Stimulated activated CD8-positive, alpha-beta memory T cell treated with anti-CD3 and anti-CD28 coated beads, Interleukin-7, amount 100 ng/mL, for 48 hours (primary cell): ENCODE measurements around the gene PXYLP1.

Experiments used
- DNase-seq, 2 donors: peaks; one replicate each; pipeline ENCODE4 v3.0.0-alpha.2; 2020; ENCODE audit warnings: low read depth in 1 of 2; ENCODE audit errors: extremely low read depth in 1 of 2

Gene PXYLP1

DNA sequence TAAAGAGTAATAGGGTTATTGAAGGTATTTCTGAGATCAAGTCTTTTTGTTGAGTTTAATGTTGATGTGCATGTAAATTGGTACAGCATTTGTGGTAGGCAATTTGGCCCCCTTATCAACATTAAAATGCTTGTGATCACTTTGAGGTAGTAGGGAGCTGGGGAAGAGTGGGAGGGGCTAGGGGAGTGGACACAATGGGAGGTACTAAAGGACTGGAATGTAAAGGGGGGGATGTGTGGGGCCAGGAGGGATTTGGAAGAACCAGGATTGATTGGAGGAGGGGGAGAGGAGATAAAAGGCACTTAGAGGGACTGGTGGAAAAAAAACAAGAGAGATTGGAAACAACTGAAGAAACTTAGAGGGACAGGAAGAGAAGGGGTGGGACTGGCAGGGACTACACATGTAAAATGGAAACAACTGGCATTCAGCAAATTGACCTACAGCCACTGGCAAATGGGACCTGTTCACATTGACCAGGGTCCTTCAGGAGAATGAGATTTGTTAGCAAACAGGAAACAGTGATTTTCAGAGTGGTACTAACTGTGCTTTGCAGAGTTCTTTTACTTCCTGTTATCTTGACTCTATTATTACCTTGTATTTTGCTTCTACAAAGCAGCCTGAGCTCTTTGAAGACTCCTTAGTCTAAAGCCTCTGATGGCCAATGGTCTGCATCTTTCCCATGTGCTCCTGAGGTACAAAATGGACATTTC lies 88.9 kb downstream of the PXYLP1 start:
- no peak for DNase-seq

DNA sequence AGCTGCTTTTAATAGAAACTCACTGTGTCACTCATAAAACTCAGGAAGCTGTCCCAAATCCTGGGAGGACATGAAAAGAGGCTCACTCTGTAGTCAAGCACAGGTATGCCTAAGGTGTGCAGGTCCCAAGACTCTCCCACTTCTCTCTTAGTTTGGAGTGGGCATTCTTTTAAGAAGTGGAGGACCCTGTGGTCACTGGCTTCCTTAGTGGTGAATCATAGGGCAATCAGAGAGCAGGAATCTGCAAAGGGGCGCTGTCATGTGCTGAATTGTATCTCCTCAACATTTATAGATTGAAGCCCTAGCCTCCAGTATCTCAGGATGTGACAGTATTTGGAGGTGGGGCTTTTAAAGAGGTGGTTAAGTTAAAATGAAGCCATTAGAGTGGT lies 89.5 kb downstream of the PXYLP1 start:
- no peak for DNase-seq

DNA sequence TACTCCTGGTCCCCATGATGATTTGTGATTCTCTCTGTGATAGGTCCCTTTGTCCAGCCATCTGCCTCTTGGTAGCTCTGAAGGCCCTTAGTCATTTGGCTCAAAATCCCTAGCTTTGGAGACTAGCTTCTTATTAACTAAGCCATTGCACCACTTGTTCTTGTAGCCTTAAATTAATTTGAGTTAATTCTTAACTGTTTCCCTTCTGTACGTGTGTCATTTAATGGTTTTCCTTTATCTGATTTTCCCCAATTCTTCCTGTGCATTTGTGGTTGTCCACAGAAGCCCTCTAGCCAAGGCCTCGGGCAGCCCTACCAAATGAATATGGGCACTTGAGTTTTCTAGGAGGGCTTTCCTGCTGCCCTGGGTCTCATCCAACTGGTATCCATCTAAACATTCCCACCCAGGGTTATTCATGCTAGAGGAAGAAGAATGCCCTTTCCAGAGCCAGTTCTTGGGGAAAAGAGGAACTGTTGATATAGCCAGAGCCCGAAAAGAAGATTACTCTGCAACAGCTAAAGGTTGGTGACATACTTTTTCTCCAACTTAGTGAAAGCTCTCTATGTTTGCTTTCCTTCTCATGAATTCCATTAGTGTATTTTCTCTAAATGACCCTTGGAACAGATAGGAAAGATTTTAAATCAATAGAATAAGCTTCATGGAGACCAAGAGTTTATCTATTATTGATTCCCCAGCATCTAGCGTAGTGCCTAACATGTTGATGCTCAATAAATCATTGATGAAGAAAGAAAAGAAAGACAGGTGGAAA lies 92.5 kb downstream of the PXYLP1 start:
- DNase-seq, result no peak

DNA sequence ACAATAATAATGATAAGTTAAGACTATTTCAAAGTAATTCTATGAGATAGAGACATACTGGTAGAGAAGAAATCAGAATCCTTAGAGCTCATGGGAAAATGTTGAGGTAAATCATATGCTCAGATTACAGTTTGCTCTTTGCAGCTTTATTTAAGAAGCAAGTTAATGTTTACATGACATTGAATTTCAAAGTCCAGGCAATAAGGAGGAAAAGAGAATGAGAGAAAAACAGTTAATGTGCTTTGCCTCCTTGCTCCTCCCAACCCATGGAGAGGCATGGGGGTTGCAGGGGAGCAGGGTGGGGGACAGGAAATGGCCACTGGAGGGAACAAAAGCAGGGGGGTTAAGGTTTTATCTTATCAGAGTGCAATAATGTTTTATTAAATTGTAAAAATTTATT lies 94.5 kb downstream of the PXYLP1 start:
- DNase-seq, result no peak

DNA sequence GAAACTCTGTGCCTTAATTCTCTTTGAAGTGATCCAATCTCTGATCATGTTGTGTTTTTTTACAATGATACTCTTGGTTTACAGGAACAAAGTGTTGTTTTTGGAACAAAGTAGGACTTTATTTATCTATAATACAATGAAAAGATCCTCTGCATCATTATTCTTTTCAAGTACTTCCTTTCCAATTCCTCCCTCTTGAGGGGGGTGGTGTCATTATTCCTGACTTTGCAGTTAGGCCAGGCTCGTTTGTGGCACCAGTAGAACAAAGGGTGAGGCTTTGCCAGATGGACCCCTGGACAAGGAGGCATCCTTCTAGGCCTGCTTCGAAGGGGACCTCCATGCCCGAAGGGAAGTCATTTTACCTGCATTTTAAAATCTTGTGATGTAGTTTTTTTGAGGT lies 95.0 kb downstream of the PXYLP1 start:
- DNase-seq, result no peak

DNA sequence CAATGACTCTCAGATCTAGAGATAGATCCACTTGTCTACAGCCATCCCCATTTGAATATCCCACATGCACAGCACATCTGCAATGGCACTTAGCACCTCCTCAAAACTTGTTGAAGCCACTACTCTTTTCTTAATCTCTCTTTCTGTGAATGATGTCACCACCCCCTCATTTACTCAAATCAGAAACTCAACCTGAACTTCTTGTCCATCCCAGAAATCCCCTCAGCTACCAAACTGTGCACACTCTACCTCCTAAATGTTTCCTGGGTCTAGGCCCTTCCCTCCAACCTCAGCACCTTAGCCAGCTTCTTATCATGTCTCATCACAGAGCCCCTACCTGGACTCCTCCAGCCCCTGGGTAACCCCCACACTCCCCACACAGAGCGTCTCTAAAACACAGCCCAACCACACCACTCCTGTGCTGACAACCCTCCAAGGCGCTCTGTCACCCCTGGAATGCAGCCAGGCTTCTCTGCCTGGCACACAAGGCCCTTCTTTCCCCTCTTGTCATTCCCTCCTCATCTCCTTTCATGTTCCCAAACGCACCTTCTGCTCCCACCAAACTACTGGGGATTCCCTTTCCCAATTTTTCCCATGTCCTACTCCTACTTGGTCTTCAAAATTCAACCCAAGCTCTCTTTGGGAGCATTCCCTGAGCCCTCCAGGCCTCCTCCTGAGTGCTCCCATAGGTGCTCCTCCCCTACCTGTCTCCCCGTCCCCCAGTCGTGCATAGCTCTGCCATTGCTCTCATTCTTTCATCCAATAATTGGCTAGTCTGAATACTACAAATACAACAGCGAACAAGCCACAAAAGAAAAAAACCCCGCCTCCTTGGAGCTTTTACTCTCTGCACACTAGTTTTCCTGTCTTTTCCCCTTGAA lies 96.9 kb downstream of the PXYLP1 start:
- no peak for DNase-seq

DNA sequence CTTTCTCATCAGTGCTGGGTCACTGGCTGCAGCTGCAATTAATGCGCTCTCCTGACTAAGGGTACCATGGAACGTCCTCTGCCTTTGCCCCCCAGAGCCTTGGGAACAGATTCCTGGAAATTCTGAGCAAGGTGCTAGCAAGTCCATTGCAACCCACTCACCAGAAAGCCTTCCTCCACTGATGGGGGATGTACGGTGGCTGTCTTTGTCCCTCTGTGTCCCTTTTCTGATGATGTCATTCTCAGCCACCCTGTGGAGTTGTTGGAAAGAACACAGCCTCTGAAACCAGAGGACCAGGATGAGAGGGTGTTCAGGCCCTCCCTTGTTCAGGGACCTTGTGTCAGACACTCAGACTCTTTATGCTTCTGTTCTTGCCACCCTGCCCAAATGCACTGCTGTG lies 98.6 kb downstream of the PXYLP1 start:
- no peak for DNase-seq

DNA sequence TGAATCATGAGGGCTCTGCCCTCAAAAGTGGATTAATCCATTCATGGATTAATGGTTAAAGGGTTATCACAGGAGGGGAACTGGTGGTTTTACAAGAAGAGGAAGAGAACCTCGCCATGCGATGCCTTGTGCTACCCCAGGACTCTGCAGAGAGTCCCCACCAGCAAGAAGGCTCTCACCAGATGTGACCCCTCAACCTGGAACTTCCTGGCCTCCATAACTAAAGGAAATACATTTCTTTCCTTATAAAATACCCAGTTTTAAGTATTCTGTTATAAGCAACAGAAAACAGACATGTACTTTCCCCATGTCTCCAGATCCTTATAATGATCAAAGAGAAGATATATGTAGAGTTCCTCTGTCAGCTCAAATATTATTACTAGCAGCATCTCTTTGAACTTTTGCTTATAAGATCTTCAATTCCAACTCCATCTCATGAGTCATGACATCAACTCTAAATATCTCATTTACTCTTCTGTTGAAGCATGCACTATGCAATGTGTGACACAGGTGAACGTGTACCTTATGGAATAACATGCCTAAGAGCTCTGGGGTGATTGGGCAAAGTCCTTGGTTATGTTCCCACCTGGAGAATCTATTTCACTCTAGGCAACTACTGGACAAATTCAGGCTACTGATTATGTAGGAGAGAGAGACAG lies 99.2 kb downstream of the PXYLP1 start:
- DNase-seq, result no peak

DNA sequence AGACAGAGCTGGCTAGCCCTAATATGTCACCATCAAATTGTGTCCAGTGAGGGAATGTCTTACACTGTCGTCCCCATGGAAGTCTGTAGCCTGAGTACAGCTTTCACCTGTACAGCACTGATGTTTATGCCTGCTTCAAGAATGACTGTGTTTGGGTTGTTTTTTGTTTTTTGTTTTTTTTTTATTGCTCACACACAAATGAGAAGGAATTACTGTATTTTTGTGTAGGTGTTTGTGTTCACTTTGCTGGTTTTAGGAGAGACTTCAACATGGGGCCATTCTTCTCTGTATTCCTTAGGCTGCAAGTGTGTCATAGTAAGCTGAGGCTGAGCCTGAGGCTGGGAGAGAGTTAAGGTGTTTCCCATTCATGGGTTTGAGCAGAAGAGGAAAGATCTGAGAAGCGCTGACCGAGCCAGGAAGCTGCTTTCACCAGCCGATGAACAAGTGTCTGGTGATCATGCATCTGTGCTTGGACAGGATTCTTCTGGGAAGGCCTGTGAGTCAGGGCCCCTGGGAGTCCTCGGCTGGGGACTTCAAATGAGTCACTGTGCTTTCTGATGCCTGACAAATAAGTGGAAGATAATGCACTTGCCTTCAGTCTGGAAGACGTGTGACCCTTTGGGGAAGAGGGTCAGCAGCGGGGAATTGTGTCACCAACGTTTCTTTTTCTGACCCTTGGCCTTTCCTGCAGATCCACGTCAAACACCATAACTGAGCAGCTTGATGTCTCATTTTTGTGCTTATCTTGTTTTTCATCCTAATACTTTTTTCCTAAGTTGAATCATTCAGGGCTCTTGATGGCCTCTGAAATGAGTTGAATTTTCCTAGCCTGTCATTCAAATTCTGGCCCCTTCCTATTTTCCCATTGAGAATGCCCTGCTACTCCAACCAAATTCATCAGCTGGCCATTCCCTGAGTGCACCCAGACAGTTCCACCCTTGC lies 100.0 kb downstream of the PXYLP1 start:
- peak in 1 of 2 donors; percentile 11 for DNase-seq

DNA sequence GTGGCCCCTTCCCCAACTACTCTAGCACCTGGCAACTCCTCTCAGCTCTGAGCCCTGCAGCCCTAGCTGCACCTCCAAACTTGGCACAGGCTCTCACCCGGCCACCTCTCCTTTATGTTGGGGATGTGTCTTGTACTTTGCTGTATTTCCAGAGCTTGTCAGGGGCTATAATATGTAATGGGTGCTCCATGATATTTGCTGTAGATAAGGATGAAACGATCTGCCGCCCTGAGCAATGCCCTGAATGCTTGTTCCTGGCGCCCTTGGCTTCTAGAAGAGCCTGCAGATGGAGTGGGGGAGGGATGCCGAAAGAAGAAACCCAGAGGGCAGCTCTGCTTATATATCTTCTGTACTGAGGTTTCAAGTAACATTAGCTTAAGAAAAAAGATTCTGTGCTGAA lies 100.8 kb downstream of the PXYLP1 start:
- DNase-seq, result no peak

DNA sequence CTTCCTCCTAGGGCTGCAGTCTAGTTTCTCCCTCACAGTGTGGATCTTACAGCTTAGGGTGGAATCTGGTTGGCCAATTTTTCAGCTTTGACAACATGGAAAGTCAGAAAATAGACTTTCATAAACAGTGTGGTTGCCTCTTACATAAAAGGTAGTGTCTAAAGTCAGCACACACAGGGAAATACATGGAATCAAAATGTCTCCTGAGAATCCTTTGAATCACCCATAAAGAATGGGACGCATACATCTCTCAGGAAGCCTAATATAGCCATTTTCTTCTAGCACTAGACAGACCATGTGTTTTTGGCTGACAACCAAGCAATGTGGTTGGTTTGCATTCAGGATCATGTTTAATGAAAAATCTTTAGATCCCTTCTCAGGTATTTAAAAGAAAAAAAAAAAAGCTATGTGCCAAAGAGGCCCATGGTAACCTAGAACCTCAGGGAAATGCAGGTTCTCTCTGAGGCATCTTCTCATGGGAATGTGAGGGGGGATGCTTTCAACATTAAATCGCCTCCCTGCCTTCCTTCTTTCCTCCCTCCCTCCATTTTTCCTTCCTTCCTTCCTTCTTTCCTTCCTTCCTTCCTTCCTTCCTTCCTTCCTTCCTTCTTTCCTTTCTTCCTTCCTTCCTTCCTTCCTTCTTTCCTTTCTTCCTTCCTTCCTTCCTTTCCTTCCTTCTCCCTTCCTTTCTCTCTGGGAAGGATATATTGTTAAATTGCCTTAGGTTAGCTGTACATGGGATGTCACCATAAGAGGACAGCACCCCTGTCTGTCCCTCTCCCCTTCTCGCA lies 102.4 kb downstream of the PXYLP1 start:
- DNase-seq, result no peak

DNA sequence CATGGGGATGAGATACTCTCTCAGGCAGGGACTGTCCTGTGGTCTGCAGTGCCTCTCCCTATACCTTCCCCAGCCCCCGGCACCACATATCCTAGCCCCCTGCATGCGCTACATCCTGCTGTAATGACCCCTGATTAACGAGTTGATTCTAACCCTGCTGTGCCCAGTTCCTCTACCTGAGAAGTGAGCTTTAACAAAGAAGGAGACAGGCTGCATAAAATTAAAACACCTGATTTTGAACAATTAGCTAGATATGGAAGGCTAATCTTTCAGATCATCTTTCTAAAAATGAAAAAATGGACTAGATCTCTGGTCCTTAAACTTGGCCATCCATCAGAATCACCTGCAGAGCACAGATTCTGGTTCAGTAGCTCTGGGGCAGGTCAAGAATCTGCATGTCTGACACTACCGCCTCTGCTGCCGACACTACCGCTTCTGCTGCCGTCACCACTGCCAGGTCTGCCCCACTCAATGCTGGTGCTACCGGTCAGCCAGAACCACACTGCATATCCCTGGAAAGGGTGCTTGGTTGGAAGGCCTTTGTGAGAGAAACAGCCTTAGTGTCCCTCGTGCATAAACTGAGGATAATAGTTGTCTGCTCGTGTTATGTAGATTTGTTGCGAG lies 103.1 kb downstream of the PXYLP1 start:
- DNase-seq, result no peak

DNA sequence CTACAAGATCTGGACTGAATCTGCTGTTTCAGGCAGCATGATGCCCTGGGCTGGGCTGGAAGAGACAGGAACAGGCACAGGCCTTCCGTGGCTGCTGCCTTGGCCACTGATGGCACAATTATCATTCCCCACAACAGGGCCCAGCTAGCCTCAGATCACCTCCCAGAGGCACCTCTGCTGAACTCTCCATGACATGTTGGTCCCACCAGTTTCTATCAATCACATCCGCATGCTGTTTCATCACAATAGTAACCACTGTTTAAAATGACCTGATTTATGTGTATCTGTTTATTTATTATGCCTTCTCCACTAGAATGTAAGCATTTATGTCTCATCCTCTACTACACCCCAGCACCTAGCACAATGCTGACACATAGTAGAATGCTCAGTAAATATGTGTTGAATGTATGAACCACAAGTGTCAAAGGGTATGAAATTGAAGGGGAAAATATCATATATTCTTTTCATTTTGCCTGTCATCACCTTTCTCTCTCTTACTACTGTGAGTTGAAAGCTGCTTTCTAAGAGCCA lies 104.0 kb downstream of the PXYLP1 start:
- no peak for DNase-seq

DNA sequence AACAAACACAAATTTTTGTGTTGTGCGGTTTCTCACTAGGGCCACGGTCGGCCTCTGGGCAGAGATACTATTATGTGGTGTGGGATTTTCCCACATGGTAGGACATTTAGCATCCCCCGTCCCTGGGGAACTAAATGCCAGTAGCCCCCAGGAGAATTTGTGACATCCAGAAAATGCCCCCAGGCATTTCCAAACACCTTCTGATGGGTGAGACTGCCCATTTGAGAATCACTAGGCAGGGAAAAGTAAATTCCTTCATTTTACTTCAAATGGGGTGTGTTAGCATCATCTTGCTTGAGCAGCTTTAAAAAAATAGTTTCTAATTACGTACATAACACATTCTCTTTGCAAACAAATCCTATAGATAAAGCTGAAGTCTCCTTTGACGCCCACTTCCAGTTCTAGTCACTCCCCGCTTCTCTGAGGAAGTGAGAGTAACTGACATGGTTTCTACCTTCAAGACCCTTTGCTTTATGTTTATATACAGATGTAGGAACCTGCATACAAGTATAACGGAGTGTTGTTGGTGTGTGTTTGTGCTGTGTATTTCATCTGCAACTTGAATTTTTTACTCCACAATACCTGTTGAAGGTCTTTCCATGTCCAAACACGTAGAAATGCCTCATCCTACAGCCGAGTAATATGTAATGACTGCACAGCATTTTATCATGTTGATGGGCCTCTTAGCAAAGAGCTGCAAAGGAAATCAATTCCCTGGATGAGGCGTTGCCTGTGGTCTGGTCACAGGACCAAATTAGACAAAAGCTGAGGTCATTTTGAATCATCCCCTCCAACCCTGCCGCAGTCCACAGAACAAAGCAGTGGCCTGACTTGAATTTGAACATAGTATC lies 105.3 kb downstream of the PXYLP1 start:
- no peak for DNase-seq

DNA sequence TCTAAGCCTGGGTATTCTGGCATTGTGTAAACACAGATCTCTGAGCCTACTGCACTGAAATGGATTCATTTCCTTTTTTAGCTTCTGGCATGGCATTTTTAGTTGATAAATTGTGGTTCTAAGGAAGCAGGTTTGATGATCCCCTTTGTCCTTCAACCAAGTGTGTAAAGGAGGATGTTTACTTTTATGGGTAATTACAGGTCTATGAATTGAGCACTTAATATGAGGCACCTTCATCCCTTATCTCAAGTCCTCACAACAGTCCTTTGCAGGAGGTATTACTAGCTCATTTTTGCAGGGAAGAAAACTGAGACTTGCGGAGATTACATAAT lies 105.9 kb downstream of the PXYLP1 start:
- no peak for DNase-seq

DNA sequence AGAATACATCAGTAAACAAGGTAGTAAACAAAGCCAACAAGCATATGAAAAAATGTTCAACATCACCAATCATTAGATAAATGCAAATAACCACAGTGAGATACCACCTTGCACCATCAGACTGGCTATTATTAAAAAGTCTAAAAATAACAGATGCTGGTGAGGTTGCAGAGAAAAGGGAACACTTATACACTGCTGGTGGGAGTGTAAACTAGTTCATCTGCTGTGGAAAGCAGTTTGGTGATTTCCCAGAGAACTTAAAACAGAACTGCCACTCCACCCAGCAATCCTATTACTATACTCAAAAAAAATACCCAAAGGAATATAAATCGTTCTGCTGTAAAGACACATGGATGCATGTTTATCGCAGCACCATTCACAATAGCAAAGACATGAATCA lies 106.4 kb downstream of the PXYLP1 start:
- no peak for DNase-seq

DNA sequence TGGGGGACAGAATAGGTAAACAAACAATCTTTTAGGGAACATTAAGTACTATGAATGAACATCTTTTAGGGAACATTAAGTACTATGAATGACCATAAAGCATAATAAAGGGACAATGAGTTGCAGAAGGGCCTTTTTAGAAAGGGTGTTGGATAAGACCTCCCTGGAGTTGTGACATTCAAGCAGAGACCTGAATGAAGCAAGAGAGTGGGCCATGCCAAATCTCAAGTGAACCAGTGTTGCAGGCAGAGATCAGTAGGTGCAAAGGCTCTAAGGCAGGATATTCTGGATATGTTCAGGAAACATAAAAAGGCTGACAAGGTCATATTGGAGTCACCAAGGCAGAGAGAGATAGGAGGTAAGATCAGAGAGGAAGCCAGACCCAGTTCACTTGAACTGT lies 107.3 kb downstream of the PXYLP1 start:
- no peak for DNase-seq

DNA sequence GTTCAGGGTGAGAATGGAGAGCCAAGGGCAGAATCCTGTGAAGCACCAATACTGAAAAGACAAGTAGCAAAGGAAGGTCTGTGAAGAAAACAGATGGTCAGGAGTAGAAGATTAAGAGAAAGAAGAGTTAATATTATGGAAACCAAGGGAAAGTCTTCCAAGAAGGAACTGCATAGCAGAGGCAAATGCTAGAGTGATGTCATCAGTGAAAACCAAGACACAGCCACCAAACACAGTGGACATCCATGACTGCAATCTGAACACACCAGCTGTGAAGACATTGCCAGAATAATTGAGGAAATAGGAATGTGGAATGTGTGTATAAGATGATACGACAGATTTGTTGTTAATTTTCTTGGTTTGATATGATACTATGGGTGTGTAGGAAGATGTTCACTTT lies 109.9 kb downstream of the PXYLP1 start:
- no peak for DNase-seq
